Vagina (tissue), 2 donors: ENCODE data around the gene DMBX1. TPM values are rescaled to one million over a fixed set of nuclear protein-coding genes. Genes with fewer than 3 reads are reported as not detected.

Experiments
- DNase-seq, 2 donors: peaks; one replicate each; pipeline ENCODE4 v3.0.0-alpha.2; 2017; ENCODE audit errors: extremely low spot score in 2 of 2
- H3K27ac ChIP-seq: fragments of 200-600 bp; sonication (generic); one replicate; pipeline ENCODE4 v1.5.1; 2019
- H3K27me3 ChIP-seq: fragments of 200-600 bp; sonication (generic); one replicate; pipeline ENCODE4 v1.5.1; 2019
- H3K36me3 ChIP-seq, 2 donors: fragments of 200-600 bp; sonication (generic); one replicate each; pipeline ENCODE4 v1.5.1; 2017 to 2019
- H3K4me1 ChIP-seq: fragments of 200-600 bp; sonication (generic); one replicate; pipeline ENCODE4 v1.5.1; 2019
- H3K4me3 ChIP-seq, 2 donors: fragments of 200-600 bp; sonication (generic); 1 replicate in 1 of 2; 2 replicates in 1 of 2; pipeline ENCODE4 v1.5.1; 2016 to 2019
- H3K9me3 ChIP-seq: fragments of 200-600 bp; sonication (generic); one replicate; pipeline ENCODE4 v1.5.1; 2019
- POLR2A ChIP-seq, 2 donors: fragments of 450-650 bp; IDR thresholded peaks; one replicate each; pipeline ENCODE4 v1.6.1; 2017; ENCODE audit warnings: antibody characterized with exemption in 2 of 2, mild to moderate bottlenecking in 2 of 2, moderate library complexity in 2 of 2
- POLR2AphosphoS5 ChIP-seq, 2 donors: sonication (generic); formaldehyde crosslinking; IDR thresholded peaks; one replicate each; pipeline ENCODE4 v1.9.0; 2017; ENCODE audit warnings: antibody characterized with exemption in 2 of 2, mild to moderate bottlenecking in 2 of 2, low read depth in 1 of 2; ENCODE audit not compliant: insufficient read depth in 1 of 2
- intact Hi-C: fragments of 100-400 bp; cut with DNase I; formaldehyde crosslinking; loops from one replicate; pipeline ENCODE4 v1.15.1; 2023
- total RNA-seq: library from RNA; depleted of rRNA; stranded (reverse); fragments of >200 nt; gene quantifications from one replicate; pipeline ENCODE4 v1.2.3, GENCODE V29; 2016
- TF ChIP-seq, protein P1 (sequence below), 3 experiments: fragments of 450-650 bp in 2 of 3; fragments of 200-600 bp in 1 of 3; sonication (generic) in 1 of 3; IDR thresholded peaks; one replicate each; pipeline ENCODE4 v1.5.1; 2017 to 2019; ENCODE audit warnings: antibody characterized with exemption in 3 of 3, mild to moderate bottlenecking in 2 of 3, moderate library complexity in 2 of 3

The DMBX1 gene
- total RNA-seq, 1 donor from 2014 or later: 0.25 TPM

DNA sequence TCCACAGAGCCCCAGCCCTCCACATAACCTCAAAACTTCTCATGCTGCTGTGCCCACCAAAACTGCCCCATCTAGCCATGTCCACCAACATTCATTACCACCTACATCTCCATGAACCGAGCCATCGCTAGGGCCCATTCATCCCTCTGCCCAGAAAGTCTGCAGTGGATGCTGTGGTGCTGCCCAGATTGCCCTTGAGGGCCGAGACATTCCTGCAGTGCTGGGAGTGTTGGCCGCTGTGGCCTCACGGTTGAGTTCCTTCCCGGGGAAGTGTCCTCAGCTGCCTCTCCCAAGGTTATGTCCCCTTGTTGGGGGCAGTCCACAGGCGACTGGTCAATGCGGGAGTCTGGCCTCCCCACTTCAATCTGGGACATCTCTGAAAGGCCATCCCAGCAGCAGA lies 30.3 kb upstream of the DMBX1 start:
- no peaks in the 10 kb centered on the region for H3K9me3 ChIP-seq
- no peaks in the 10 kb centered on the region for H3K4me1 ChIP-seq
- intact Hi-C loops: no loop called here
- no peak overlapping the region for H3K4me3 ChIP-seq
- H3K27ac ChIP-seq: no peak overlapping the region
- TF ChIP-seq, protein P1, sequence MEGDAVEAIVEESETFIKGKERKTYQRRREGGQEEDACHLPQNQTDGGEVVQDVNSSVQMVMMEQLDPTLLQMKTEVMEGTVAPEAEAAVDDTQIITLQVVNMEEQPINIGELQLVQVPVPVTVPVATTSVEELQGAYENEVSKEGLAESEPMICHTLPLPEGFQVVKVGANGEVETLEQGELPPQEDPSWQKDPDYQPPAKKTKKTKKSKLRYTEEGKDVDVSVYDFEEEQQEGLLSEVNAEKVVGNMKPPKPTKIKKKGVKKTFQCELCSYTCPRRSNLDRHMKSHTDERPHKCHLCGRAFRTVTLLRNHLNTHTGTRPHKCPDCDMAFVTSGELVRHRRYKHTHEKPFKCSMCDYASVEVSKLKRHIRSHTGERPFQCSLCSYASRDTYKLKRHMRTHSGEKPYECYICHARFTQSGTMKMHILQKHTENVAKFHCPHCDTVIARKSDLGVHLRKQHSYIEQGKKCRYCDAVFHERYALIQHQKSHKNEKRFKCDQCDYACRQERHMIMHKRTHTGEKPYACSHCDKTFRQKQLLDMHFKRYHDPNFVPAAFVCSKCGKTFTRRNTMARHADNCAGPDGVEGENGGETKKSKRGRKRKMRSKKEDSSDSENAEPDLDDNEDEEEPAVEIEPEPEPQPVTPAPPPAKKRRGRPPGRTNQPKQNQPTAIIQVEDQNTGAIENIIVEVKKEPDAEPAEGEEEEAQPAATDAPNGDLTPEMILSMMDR (IDR thresholded peaks at IDR 0.05): no peak
- H3K36me3 ChIP-seq: no peaks in the 10 kb centered on the region
- H3K27me3 ChIP-seq: no peaks in the 10 kb centered on the region
- no peak for DNase-seq

DNA sequence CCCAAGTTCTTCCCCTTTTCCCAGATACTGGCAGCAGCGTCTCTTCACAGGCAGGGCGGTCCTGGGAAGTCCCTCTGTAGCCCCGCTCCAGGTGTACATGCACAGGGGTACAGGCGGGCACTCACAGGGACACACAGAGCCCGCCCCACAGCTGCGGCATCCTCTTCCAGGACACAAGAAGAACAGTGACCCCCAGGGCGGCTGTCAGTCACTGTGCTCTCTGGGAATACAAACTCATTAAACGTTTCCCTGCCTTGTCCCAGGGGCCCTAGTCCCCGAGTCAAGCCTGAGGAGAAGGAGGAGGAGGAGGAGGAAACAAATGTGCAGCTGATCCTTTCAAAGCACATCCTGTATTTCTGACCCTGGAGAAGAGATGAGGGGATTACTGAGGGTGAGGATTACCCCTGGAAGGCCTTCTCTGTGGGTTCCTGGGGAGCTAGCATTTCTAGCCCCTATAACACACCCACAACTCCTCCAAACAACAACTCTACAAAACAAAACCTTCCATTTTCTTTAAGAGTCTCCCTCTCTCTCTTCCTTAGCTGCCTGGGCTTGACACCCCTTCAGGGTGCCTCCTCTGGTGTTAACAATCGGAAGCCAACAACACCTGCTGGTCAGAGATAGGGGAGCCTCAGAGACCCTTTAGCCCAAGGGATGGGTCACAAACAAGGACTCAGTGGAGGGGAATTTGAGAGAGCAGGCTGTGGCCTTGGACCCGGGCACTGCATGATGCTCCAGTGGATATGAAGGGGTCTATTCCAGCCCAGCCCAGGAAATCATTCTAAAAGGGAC lies 28.4 kb upstream of the DMBX1 start:
- Histone ChIP-seq H3K36me3 (no peaks in the 10 kb centered on the region), H3K27ac (no peak overlapping the region), H3K27me3 (no peaks in the 10 kb centered on the region), H3K4me3 (no peak overlapping the region), H3K4me1 (no peaks in the 10 kb centered on the region), H3K9me3 (no peaks in the 10 kb centered on the region)
- no peak for DNase-seq
- intact Hi-C loops: no loop called here
- no peak for TF ChIP-seq POLR2A (IDR thresholded peaks at IDR 0.05)
- no peak for TF ChIP-seq POLR2AphosphoS5 (IDR thresholded peaks at IDR 0.05; ENCODE audit: insufficient read depth in 1 of 2, low read depth in 1 of 2)
- TF ChIP-seq, protein P1 (IDR thresholded peaks at IDR 0.05): no peak

DNA sequence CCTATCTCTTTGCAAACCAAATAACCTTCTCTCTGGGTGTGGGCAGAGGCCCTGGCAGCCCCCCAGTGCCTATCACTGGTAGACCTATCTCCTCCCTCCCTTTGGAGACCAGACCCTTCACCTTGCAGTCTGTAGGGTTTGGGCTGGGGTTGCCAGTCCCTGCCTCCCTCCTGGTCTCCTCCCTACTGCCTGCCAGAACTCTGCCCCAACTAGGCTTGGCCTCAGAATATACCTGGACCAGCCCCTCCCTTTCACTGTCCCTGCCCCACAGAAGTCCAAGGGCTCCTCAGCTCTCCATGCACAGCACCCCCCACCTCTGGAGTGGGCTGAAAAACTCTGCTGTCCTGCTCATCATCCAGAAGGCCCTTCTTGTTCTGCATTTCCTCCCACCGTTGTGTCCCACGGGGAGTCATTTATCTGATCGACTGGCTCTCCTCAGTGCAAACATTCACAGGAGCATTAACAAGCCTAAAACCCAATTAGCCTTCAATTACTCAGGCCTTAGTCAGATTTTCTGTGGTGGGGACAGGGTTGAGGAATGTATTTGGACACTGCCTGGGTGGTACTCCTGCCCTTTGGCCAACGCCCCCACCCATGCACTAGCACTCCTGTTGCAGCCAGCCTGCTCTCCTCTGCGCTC lies 27.7 kb upstream of the DMBX1 start:
- intact Hi-C loops: no loop called here
- no peak overlapping the region for H3K4me3 ChIP-seq
- no peak for DNase-seq
- H3K27ac ChIP-seq: no peak overlapping the region
- TF ChIP-seq, protein P1 (IDR thresholded peaks at IDR 0.05): no peak
- TF ChIP-seq POLR2A (IDR thresholded peaks at IDR 0.05) (no peak), POLR2AphosphoS5 (IDR thresholded peaks at IDR 0.05; ENCODE audit: insufficient read depth in 1 of 2, low read depth in 1 of 2) (no peak)
- H3K9me3 ChIP-seq: no peaks in the 10 kb centered on the region
- peaks cover 4% of the 10 kb centered on the region for H3K4me1 ChIP-seq
- no peaks in the 10 kb centered on the region for H3K36me3 ChIP-seq
- H3K27me3 ChIP-seq: no peaks in the 10 kb centered on the region

DNA sequence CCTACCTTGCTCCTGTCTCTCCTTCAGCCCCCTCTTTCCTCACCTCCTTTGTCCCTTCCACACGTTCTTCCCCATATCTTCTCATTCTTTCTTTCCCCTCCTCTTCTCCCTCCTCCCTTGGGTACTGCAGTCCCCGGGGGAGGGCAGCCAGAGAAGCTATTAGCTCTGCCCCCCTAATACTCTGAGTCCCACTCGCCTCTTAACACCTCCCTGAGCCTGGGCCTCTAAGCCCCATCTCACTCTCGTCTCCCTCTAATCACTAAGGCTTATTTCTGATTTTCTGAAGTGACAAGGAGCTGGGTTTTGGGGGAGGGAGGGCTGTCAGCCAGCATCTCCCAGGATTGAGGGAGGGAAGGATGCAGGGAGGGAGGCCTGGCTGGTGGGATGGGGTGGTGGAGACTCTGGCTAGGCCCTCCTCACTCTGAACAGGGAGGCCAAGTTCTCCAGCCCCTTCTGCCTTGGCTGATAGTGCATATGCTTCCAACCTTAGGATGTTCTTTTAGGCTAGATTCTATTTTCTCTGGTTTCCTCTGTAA lies 25.6 kb upstream of the DMBX1 start:
- no peaks in the 10 kb centered on the region for H3K27me3 ChIP-seq
- H3K27ac ChIP-seq: no peak overlapping the region
- no peaks in the 10 kb centered on the region for H3K9me3 ChIP-seq
- H3K36me3 ChIP-seq: no peaks in the 10 kb centered on the region
- no peak overlapping the region for H3K4me3 ChIP-seq
- TF ChIP-seq, protein P1 (IDR thresholded peaks at IDR 0.05): no peak
- TF ChIP-seq POLR2A (IDR thresholded peaks at IDR 0.05) (no peak), POLR2AphosphoS5 (IDR thresholded peaks at IDR 0.05; ENCODE audit: insufficient read depth in 1 of 2, low read depth in 1 of 2) (no peak)
- no peak for DNase-seq
- intact Hi-C loops: no loop called here
- peaks cover 9% of the 10 kb centered on the region for H3K4me1 ChIP-seq

DNA sequence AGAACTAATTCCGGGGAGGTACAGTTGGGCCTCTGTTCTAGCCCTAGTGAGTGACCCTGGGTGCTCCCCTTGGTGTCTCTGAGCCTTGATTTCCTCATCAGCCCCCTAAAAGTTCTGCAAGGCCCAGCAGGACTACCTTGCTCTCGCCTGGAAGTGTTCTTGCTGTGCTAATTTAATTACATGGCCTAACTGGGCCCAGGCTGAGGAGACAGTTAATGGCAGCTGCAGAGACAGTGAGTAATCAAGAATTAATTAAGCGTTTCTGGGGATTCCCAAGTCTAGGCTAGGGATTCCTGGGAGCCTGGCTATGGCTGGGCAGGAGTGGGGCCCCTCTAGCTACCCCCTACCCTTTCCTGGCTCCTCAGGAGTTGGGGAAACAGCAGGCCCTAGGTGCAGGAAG lies 24.7 kb upstream of the DMBX1 start:
- no peak overlapping the region for H3K4me3 ChIP-seq
- no peak for TF ChIP-seq POLR2AphosphoS5 (IDR thresholded peaks at IDR 0.05; ENCODE audit: insufficient read depth in 1 of 2, low read depth in 1 of 2)
- TF ChIP-seq, protein P1 (IDR thresholded peaks at IDR 0.05): no peak
- TF ChIP-seq POLR2A (IDR thresholded peaks at IDR 0.05): no peak
- no peaks in the 10 kb centered on the region for H3K36me3 ChIP-seq
- no peak overlapping the region for H3K27ac ChIP-seq
- peaks cover 9% of the 10 kb centered on the region for H3K4me1 ChIP-seq
- H3K27me3 ChIP-seq: no peaks in the 10 kb centered on the region
- intact Hi-C loops: no loop called here
- DNase-seq: no peak
- no peaks in the 10 kb centered on the region for H3K9me3 ChIP-seq
